HT1080 (cell line): Measurements from ENCODE around the gene SLC27A2. TPM values are rescaled to one million over a fixed set of nuclear protein-coding genes. Genes with fewer than 3 reads are reported as not detected.
A peak's percentile ranks its signal among the peaks of the same experiment; 100 is the strongest.
"Not testable (repeated sequence)": the region's sequence is repeated elsewhere in the genome, so short reads cannot be mapped to it uniquely, and the experiment has no call there.

Source experiments
- DNase-seq: peaks from one replicate; pipeline ENCODE4 v3.0.0-alpha.2; 2015; ENCODE audit warnings: low read depth
- polyA plus RNA-seq, 2 experiments: library from polyadenylated mRNA; depleted of rRNA; stranded (reverse); fragments of >200 nt; gene quantifications; 2 replicates each; pipeline ENCODE4 v1.2.3, GENCODE V29; 2015
- total RNA-seq: library from RNA; depleted of rRNA; stranded (reverse); fragments of >200 nt; shearing (Covaris generic); gene quantifications from 2 replicates; pipeline ENCODE4 v1.2.3, GENCODE V29; 2014; rRNA removed

Gene SLC27A2
- not detected in 2 replicates for total RNA-seq
- polyA plus RNA-seq (2015; cell fraction: cytosol; rRNA removed) = 0.02 and 0.09 TPM in 2 replicates
- polyA plus RNA-seq (2015; cell fraction: nucleus; rRNA removed) = not detected in 2 replicates

GRCh38 chr15:50181969-50182218 is at the start of gene SLC27A2:
Gene SLC27A2, plus strand, starts transcription at chr15:50182196. Its CDS starts 232 bp downstream, at chr15:50182428.
- no peak for DNase-seq

GRCh38 chr15:50132251-50132984 is 49.6 kb upstream of the SLC27A2 start:
- DNase-seq = not testable (repeated sequence)

GRCh38 chr15:50134524-50135024 is 47.4 kb upstream of the SLC27A2 start:
- peak; percentile 77 for DNase-seq

- DNase-seq = peak; percentile 39
Observed at GRCh38 chr15:50135031-50135551, 46.9 kb upstream of the SLC27A2 start.

- peak; percentile 94 for DNase-seq
Observed at GRCh38 chr15:50137330-50137761, 44.6 kb upstream of the SLC27A2 start.

GRCh38 chr15:50137893-50138292 is 44.1 kb upstream of the SLC27A2 start:
- DNase-seq = no peak

- no peak for DNase-seq
Observed at GRCh38 chr15:50138391-50138790, 43.6 kb upstream of the SLC27A2 start.

- DNase-seq = no peak
Observed at GRCh38 chr15:50140098-50140497, 41.9 kb upstream of the SLC27A2 start.

GRCh38 chr15:50140983-50141382 is 41.0 kb upstream of the SLC27A2 start:
- no peak for DNase-seq

- no peak for DNase-seq
Observed at GRCh38 chr15:50141856-50142255, 40.1 kb upstream of the SLC27A2 start.

GRCh38 chr15:50143255-50143860 is 38.6 kb upstream of the SLC27A2 start:
- DNase-seq = no peak

GRCh38 chr15:50144341-50145120 is 37.5 kb upstream of the SLC27A2 start:
- DNase-seq = no peak

- DNase-seq = peak; percentile 76
Observed at GRCh38 chr15:50145451-50145872, 36.5 kb upstream of the SLC27A2 start.

GRCh38 chr15:50146632-50147031 is 35.4 kb upstream of the SLC27A2 start:
- DNase-seq = no peak

- DNase-seq = peak; percentile 71
Observed at GRCh38 chr15:50148362-50148963, 33.5 kb upstream of the SLC27A2 start.

GRCh38 chr15:50149090-50149489 is 32.9 kb upstream of the SLC27A2 start:
- no peak for DNase-seq

- DNase-seq = no peak
Observed at GRCh38 chr15:50150349-50150748, 31.6 kb upstream of the SLC27A2 start.

- DNase-seq = no peak
Observed at GRCh38 chr15:50150851-50151250, 31.1 kb upstream of the SLC27A2 start.

- no peak for DNase-seq
Observed at GRCh38 chr15:50151476-50151875, 30.5 kb upstream of the SLC27A2 start.

- not testable (repeated sequence) for DNase-seq
Observed at GRCh38 chr15:50158236-50158635, 23.8 kb upstream of the SLC27A2 start.
